ENCODE measurements around the gene RBMS1. TPM values are rescaled to one million over a fixed set of nuclear protein-coding genes. Genes with fewer than 3 reads are reported as not detected.

RBMS1 gene
- polyA plus RNA-seq, 1 donor from 2014 or later, result 19.2 TPM

DNA sequence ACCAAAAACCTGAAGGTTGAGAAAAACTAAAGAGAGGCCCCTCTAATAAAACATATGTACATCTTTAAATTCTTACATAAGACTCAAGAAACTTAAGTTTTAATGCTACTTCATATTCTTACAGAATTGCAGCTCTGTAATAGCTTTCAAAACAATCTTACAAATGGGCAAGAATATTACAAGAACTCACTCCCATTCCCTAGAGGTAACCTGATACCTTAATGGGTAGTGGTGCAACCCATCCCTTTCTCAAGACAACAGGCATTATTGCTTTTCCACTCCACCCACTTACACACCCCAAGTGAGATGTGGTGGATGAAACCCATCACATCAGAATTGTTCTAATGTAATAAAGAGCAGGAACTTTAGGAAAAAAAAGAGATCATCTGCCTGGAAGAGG is 103.7 kb downstream of the RBMS1 start:
- no peaks in the 10 kb centered on the region for H3K9me3 Mint-ChIP-seq
- peaks cover 44 to 57% (median 46%) of the 10 kb centered on the region in 3 donors for H3K4me1 Mint-ChIP-seq

DNA sequence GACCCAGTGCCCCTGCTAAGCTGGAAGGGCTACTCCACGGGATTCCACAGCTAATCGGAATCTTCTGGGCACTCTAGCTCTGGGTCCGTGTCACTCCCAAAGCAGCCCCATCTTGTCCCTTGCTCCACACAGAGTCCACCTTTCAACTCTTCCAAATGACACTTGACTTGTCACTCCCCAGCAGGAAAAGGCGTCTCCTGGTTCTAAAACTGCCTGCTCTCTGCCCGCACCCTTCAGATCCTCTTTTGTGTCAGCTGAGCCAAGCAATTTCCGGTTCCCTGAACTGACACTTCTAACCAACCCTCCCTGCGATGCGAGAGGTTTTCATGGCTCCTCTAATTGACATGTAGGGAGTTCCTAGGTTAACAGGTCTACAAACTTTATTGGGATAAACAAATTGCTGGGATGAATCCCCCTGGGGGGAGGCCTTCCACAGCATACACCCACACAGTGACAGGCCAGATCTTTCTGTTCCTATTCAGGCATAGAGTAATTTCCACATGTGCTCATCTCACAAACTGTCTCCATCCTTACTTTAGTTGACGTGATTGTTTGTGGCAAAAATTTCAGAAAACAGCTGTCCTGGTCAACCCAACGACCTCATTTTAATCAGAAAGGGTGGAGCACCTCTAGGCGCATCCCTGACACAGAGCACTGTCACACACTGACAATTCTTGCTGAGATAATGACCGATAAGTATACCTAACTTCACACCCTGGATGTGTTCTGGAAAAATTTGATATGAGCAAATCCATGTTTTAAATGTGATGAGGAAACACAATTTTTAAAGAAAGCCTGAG is 104.9 kb downstream of the RBMS1 start:
- Mint-ChIP-seq H3K36me3 (peaks cover 2% of the 10 kb centered on the region), H3K4me1 (peaks cover 35 to 51% (median 42%) of the 10 kb centered on the region in 3 donors), H3K4me3 (peak overlapping the region in 3 of 4 donors; percentile 2 to 86 (median 77)), H3K27me3 (peaks cover 2% of the 10 kb centered on the region), H3K9me3 (no peaks in the 10 kb centered on the region), H3K27ac (peak overlapping the region in 2 of 3 donors; percentile 4 to 40)

More for the DNA sequence above, 103.7 kb downstream of the RBMS1 start:
- peaks cover 2% of the 10 kb centered on the region for H3K27me3 Mint-ChIP-seq
- peak overlapping the region in 1 of 4 donors; percentile 53 for H3K4me3 Mint-ChIP-seq
- H3K36me3 Mint-ChIP-seq, result peaks cover 2% of the 10 kb centered on the region
- peak overlapping the region in 1 of 3 donors; percentile 4 for H3K27ac Mint-ChIP-seq

DNA sequence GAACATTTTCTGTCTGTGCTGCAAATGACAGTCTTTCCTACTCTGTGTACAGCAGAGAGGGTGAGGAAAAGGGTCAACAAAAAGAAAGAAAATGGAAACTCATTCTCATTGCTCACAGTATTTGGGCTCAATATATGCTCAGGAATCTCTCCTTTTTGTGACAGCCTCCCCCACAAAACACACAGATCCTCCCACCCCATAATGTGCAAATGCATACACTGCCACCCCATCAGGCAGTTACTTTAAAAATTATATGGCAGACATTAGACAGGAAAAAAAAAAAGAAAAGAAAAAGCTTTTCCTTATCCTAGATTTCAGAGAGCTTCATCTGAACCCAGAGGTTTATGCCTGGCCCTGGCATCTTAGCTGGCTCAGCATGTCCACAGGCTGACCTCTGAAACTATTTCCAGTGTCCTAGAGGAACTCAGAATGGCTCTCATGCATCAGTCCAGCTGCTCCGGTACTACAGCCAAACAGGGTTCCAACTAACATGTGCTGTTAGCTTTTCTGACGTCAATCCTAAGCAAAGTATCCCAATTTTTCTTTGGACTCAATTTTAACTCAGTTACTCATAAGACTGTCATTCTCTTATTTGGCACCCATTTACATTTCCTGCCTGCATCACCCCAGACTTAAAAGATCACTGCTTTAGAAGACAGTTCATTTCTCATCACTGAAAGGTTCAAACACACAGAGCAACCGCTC is 105.9 kb downstream of the RBMS1 start:
- Mint-ChIP-seq H3K4me1 (peaks cover 31 to 45% (median 33%) of the 10 kb centered on the region in 3 donors), H3K9me3 (no peaks in the 10 kb centered on the region), H3K36me3 (peaks cover 2% of the 10 kb centered on the region), H3K4me3 (no peak overlapping the region), H3K27ac (peak overlapping the region in 1 of 3 donors; percentile 9), H3K27me3 (peaks cover 2% of the 10 kb centered on the region)

DNA sequence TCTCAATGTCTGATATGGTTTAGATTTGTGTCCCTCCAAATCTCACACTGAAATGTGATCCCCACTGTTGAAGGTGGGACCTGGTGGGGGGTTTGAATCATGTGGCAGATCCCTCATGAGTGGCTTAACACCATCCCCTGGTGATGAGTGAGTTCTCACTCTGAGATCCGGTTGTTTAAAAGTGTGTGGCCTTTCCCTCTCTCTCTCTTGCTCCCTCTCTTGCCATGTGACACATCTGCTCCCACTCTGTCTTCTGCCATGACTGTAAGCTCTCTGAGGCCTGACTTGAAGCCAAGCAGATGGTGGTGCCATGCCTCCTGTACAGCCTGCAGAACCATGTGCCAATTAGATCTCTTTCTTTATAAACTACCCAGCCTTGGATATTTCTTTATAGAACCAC is 108.8 kb downstream of the RBMS1 start:
- Mint-ChIP-seq H3K9me3 (no peaks in the 10 kb centered on the region), H3K36me3 (peaks cover 3% of the 10 kb centered on the region), H3K4me1 (peaks cover 28 to 46% (median 42%) of the 10 kb centered on the region in 3 donors), H3K27me3 (peaks cover 2% of the 10 kb centered on the region), H3K4me3 (peak overlapping the region in 1 of 4 donors; percentile 70), H3K27ac (no peak overlapping the region)

DNA sequence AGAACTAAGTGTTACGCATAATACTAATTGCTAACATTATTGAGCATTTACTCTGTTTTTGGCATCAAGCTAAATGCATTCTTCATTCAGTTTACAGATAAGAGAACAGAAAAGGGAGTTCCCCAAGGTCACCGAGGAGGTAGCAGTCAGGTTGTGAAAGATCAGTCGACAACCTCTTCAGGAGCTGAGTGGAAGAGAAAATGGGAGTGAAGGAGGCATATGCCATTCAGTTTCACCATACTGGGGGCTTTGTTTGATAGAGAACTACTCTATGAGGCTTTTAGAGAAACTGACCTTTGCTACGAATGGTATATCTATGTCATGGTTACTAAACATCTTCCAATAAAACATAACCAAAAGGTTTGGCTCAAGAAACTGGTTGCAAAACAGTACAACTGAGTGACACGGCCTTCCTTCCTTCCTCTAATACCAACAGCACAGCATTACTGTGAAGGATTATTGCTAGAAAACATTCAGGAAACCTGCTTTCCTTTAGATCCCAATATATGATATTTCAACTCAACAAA is 112.1 kb downstream of the RBMS1 start:
- no peak overlapping the region for H3K4me3 Mint-ChIP-seq
- H3K9me3 Mint-ChIP-seq, result no peaks in the 10 kb centered on the region
- H3K27me3 Mint-ChIP-seq, result no peaks in the 10 kb centered on the region
- peak overlapping the region in 1 of 3 donors; percentile 13 for H3K27ac Mint-ChIP-seq
- peaks cover 3% of the 10 kb centered on the region for H3K36me3 Mint-ChIP-seq
- peaks cover 18 to 35% (median 35%) of the 10 kb centered on the region in 3 donors for H3K4me1 Mint-ChIP-seq

DNA sequence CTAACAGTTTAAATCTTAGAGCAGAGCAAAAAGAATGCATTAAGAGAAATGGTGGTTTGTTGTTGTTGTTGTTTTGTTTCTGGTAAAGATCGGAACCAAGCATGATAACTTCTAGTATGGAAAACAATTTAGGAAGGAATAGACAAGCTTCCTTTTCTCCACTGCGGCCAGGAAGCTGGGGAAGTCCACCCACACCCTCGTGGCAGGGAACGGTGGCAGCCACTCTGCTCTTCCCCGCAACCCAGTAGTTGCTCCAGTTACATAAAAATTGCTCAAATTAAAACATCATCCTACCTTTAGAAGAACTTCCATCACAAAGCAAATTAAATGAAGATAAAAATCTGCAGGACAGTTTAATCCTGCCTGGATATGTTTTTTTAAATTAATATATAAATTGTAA is 113.0 kb downstream of the RBMS1 start:
- no peak overlapping the region for H3K4me3 Mint-ChIP-seq
- H3K9me3 Mint-ChIP-seq, result no peaks in the 10 kb centered on the region
- peaks cover 3% of the 10 kb centered on the region for H3K36me3 Mint-ChIP-seq
- no peak overlapping the region for H3K27ac Mint-ChIP-seq
- H3K27me3 Mint-ChIP-seq, result no peaks in the 10 kb centered on the region
- H3K4me1 Mint-ChIP-seq, result peaks cover 27 to 41% (median 40%) of the 10 kb centered on the region in 3 donors

DNA sequence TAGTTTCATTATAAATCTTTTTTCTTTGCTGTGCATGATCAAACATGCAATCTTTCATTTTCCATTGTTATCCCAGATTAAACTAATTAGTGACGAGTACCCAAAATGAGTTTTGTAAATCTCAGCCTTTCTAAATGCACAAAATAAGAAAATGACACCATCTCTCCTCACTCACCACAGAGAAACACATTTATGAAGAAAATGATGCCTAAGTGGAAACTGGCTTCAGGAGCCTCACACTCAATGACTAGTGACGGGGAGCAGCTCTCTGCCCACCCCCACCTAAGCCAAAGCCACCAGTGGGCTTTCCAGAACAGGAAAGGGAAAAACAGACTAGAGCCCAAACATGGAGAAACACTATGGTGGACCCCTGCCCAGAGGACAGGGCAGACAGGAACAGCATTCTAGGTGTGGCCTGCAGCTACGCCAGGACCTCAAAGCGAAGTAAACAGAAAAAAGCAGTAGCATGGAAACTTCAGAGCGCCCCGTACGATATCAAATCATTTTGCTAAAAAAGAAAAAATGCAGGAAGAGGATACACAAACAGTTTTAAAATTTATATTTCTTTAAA is 113.5 kb downstream of the RBMS1 start:
- Mint-ChIP-seq H3K27me3 (no peaks in the 10 kb centered on the region), H3K9me3 (no peaks in the 10 kb centered on the region), H3K4me3 (no peak overlapping the region), H3K27ac (peak overlapping the region in 2 of 3 donors; percentile 17 to 29), H3K36me3 (peaks cover 3% of the 10 kb centered on the region), H3K4me1 (peaks cover 30 to 46% (median 44%) of the 10 kb centered on the region in 3 donors)

DNA sequence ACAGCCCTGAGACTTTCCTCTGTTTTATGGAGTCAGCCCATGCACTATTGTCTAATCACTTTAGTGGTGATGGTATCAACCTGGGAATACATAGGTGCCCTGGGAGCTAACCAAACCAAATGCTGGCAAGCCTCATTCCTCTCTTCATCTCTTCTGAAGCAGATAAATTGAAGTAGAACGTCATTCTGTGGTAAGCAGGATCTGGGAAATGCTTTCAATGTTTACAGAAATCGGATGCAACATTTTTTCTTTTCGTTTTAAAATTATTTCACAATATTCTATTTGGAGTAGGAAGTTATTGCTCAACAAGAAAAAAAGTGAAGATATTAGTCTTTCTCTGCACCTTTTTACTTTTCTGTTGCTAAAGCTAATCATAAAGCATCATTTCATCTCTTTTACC is 114.2 kb downstream of the RBMS1 start:
- H3K4me1 Mint-ChIP-seq, result peaks cover 26 to 42% (median 41%) of the 10 kb centered on the region in 3 donors
- H3K4me3 Mint-ChIP-seq, result no peak overlapping the region
- H3K27me3 Mint-ChIP-seq, result no peaks in the 10 kb centered on the region
- peak overlapping the region in 1 of 3 donors; percentile 17 for H3K27ac Mint-ChIP-seq
- peaks cover 3% of the 10 kb centered on the region for H3K36me3 Mint-ChIP-seq
- no peaks in the 10 kb centered on the region for H3K9me3 Mint-ChIP-seq

DNA sequence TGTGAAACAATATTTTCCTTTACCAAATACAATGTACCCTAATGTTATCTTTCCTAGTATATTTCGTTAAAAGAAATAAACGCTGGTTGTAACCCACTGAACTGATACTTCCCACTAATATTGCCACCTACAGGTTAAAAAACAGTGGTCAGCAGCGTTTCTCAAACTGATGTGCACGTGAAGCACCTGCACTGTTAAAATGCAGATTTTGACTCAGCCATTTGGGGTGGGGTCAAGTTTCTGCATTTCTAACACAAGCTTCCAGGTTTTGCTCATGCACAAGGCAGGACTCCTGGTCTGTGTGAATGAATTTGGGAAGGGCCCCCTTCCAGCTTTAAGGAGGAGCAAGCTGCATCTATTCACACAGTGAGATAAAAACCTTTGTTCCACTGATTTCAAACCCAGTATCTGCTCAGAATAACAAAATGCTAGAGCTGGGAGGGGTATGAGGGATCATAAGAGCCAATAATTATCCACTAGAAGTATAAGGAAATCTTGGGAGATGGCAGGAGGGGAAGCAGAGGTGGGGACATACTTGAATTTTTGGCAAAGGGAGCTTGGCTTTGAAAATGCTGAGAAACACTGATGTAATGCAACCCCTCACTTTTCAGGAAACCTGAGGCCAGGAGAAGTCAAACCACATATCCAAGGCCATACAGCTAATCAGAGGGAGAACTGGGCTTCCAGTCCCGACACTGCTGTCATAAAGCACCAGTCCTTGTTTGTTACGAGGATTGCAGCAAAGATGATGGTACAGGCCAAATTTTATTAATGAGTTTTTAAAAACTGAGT is 116.2 kb downstream of the RBMS1 start:
- no peak overlapping the region for H3K27ac Mint-ChIP-seq
- peaks cover 3% of the 10 kb centered on the region for H3K36me3 Mint-ChIP-seq
- H3K9me3 Mint-ChIP-seq, result no peaks in the 10 kb centered on the region
- H3K4me1 Mint-ChIP-seq, result peaks cover 34 to 56% (median 50%) of the 10 kb centered on the region in 3 donors
- H3K27me3 Mint-ChIP-seq, result peaks cover 1% of the 10 kb centered on the region
- H3K4me3 Mint-ChIP-seq, result no peak overlapping the region

DNA sequence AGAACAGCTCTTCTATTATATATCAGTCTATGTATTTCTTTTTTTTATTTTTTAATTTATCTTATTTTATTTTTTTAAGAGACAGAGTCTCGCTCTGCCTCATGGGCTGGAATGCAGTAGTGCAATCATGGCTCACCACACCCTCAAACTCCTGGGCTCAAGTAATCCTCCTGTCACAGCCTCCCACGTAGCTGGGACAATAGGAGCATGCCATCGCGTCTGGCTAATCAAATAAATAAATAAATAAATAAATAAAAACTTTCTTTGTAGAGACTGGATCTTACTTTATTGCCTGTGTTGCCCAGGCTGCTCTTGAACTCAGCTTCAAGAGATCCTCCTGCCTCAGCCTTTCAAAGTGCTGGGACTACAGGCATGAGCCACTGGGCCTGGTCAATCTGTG is 117.0 kb downstream of the RBMS1 start:
- peaks cover 1% of the 10 kb centered on the region for H3K27me3 Mint-ChIP-seq
- no peaks in the 10 kb centered on the region for H3K9me3 Mint-ChIP-seq
- H3K27ac Mint-ChIP-seq, result no peak overlapping the region
- H3K4me1 Mint-ChIP-seq, result peaks cover 41 to 51% (median 47%) of the 10 kb centered on the region in 3 donors
- peaks cover 3% of the 10 kb centered on the region for H3K36me3 Mint-ChIP-seq
- H3K4me3 Mint-ChIP-seq, result no peak overlapping the region

DNA sequence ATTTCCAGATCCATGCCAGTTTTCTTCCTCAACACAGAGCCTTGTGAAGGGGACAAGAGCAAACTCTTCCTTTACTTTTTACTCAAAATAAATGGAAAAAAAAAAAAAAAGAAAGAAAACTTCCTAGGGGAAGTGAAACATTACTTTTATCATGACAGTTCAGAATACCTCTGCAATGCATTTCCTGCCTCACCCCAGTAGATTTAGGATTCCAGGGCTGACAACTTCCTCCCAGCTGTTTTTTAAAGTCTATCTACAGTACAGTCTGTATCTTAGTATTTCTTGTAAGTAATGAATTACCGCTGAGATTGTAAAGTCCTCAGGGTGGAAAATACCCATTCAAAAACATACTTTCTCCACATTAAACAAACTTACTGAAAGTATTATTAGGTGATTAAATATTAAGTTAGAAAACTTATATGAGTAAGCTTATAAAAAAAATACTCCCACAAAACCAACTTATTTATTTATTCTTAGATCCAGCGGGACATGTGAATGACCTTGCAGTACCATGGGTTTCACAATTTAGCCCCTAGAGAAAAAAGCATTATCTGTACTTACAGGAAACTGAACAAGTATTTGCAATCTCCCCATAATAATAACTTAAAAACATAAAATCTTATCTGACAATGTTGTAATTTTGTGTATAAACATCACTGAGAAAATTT is 117.7 kb downstream of the RBMS1 start:
- peaks cover 3% of the 10 kb centered on the region for H3K36me3 Mint-ChIP-seq
- no peak overlapping the region for H3K27ac Mint-ChIP-seq
- H3K27me3 Mint-ChIP-seq, result peaks cover 1% of the 10 kb centered on the region
- peaks cover 43 to 46% (median 44%) of the 10 kb centered on the region in 3 donors for H3K4me1 Mint-ChIP-seq
- peak overlapping the region in 2 of 4 donors; percentile 24 to 81 for H3K4me3 Mint-ChIP-seq
- no peaks in the 10 kb centered on the region for H3K9me3 Mint-ChIP-seq

DNA sequence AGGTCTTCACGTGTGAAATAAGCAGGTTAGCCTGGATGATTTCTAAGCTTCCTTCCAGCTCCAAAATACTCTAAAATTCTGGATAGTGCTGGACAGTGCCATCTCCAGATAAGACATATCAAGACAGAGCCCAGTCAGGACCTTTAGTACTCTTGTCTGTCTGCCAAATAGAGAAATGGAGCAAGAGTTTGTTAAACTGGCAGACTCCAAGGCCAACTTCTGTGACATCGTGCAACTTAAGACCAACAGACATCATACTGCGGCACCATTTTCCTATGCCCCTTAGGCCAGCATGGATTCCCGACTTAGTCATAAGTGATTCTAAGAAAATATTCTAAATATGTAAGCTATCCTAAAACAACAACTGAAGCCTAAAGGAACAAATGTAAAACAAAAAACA is 118.6 kb downstream of the RBMS1 start:
- no peaks in the 10 kb centered on the region for H3K36me3 Mint-ChIP-seq
- H3K9me3 Mint-ChIP-seq, result no peaks in the 10 kb centered on the region
- H3K4me1 Mint-ChIP-seq, result peaks cover 41 to 44% (median 42%) of the 10 kb centered on the region in 3 donors
- H3K4me3 Mint-ChIP-seq, result no peak overlapping the region
- no peak overlapping the region for H3K27ac Mint-ChIP-seq
- H3K27me3 Mint-ChIP-seq, result peaks cover 1% of the 10 kb centered on the region

DNA sequence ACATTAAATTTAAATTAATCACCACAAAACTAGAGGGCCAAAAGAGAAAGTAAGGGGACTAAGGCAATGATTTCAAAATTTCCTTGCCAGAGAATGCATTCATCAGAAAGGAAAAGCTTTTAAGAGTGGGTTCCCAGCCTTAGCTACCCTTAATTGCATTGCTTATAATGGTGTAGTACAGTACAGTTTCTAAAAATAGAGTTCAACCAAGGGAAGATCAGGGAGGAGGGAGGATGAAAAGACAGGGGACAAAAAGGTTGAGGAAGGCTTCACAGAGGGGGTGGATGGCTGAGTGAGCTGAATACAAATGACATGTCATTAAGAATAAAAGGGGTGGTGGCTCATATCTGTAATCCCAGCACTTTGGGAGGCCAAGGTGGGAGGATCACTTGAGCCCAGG is 119.9 kb downstream of the RBMS1 start:
- Mint-ChIP-seq H3K4me3 (peak overlapping the region in 1 of 4 donors; percentile 18), H3K9me3 (no peaks in the 10 kb centered on the region), H3K27ac (no peak overlapping the region), H3K4me1 (peaks cover 44 to 49% (median 48%) of the 10 kb centered on the region in 3 donors), H3K27me3 (peaks cover 1% of the 10 kb centered on the region), H3K36me3 (no peaks in the 10 kb centered on the region)

DNA sequence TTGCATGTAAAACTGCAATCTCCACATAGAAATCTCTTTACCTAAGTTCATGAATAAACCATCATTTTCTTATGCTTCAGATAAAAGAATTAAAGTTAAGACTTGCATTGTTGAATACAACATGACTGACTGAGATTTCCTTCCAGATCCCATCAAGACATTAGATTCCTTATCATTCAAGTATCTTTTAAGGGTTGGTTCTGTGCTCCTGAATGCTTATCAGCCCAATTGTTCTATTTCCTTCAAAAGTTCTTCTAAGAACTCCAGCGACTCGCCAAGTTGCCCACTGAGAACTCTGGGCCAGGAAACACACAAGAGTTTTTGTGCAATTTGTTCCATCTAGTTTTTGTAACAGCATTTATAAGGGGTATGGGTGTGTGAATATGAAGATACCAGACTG is 120.3 kb downstream of the RBMS1 start:
- Mint-ChIP-seq H3K4me1 (peaks cover 46 to 50% (median 48%) of the 10 kb centered on the region in 3 donors), H3K4me3 (no peak overlapping the region), H3K27me3 (peaks cover 1% of the 10 kb centered on the region), H3K36me3 (peaks cover 1% of the 10 kb centered on the region), H3K9me3 (no peaks in the 10 kb centered on the region), H3K27ac (no peak overlapping the region)
